Muscle layer of colon (tissue), 2 donors: ENCODE data around the gene ERCC2.

Source experiments
- H3K27ac ChIP-seq: one replicate; pipeline ENCODE4 v1.7.0; 2013; ENCODE audit warnings: low read depth, mild to moderate bottlenecking, low read length, moderate library complexity
- H3K27me3 ChIP-seq, 2 donors: one replicate each; pipeline ENCODE4 v1.7.0; 2013; ENCODE audit warnings: low read length in 2 of 2, mild to moderate bottlenecking in 2 of 2; ENCODE audit not compliant: insufficient read depth in 2 of 2, control insufficient read depth in 1 of 2
- H3K36me3 ChIP-seq: one replicate; pipeline ENCODE4 v1.7.0; 2013; ENCODE audit warnings: mild to moderate bottlenecking, low read length; ENCODE audit not compliant: insufficient read depth
- H3K4me1 ChIP-seq: one replicate; pipeline ENCODE4 v1.7.0; 2013; ENCODE audit warnings: mild to moderate bottlenecking, low read length; ENCODE audit not compliant: insufficient read depth
- H3K4me3 ChIP-seq, 2 donors: one replicate each; pipeline ENCODE4 v1.7.0; 2013; ENCODE audit warnings: low read length in 2 of 2, low read depth in 1 of 2, mild to moderate bottlenecking in 1 of 2, moderate library complexity in 1 of 2
- H3K9ac ChIP-seq: one replicate; pipeline ENCODE4 v1.7.0; 2013; ENCODE audit warnings: low read length
- H3K9me3 ChIP-seq: one replicate; pipeline ENCODE4 v1.7.0; 2013; ENCODE audit warnings: mild to moderate bottlenecking, low read length
- donor health status: abdominal sarcoma.
- donor health status: Adenocarcinoma of cecum.

The ERCC2 gene

DNA sequence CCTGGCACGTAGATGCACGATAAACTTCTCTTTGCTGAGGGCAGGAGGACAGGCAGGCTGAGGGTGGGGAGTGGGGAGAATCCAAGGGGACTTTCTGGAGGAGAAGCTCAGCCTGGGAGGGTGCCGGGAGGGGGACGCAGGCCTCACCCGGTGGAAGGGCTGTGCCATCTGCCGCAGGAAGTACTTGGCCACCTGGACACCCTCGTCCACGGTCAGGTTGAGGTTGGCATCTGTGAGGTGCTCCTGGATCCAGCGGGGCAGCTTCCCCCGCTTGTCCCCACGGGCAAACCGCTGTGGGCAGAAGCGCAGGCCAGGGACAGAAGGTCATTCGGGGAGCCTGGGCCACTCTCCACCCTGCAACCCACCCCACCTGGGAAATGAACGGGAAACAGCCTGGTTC, 18.3 kb downstream of the ERCC2 start:
- Histone ChIP-seq H3K4me1 (no peaks in the 10 kb centered on the region), H3K27ac (no peak overlapping the region), H3K4me3 (no peak overlapping the region), H3K9me3 (no peaks in the 10 kb centered on the region), H3K9ac (no peak overlapping the region), H3K27me3 (peaks cover 0 to 8% of the 10 kb centered on the region in 2 donors), H3K36me3 (no peaks in the 10 kb centered on the region)

DNA sequence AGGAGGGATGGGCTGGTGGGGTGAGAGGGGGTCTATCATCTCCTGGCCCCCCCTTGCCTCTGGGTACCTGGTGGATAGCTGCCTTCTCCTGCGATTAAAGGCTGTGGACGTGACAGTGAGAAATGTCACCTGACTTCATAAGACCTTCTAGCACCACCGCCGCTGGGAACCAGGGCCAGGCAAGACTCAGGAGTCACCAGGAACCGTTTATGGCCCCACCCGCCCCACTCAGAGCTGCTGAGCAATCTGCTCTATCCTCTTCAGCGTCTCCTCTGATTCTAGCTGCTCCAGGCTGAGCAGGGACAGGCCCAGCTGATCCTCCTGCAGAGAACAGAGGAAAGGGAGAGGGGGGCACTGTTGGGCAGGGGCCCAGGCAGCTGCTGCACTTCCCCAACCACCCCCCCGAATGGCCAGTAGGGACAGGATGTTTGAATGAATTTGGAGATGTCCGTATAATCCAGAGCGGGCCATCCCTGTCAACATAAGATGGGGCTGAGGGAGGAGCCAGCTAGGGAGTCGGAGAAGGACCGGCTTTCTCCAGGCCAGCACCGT, 18.9 kb downstream of the ERCC2 start:
- H3K36me3 ChIP-seq = no peaks in the 10 kb centered on the region
- no peak overlapping the region for H3K9ac ChIP-seq
- H3K27ac ChIP-seq = no peak overlapping the region
- peaks cover 4 to 14% of the 10 kb centered on the region in 2 donors for H3K27me3 ChIP-seq
- no peaks in the 10 kb centered on the region for H3K4me1 ChIP-seq
- no peaks in the 10 kb centered on the region for H3K9me3 ChIP-seq
- no peak overlapping the region for H3K4me3 ChIP-seq

DNA sequence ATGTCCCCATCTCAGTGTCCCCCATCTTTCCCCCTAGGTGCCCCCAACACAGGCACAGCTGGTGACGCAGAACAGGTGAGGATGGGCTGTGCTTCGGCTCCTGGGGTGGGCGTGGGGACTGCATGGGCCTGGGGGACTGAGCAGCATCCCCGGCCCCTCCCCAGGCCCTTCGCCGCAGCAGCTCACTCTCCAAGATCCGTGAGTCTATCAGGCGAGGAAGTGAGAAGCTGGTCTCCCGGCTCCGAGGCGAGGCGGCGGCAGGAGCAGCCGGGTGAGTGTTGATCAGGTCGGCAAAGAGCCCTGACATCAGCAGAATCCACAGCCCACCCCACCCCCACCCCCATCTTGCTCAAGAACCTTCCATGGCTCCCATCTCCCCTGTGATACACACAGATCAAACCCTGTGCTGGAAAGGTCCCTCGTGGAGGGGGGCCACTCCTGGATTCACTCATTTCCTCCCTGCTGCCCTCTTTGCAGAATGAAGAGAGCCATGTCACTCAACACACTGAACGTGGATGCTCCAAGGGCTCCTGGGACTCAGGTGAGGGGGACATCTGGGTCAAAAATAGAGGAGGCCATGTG, 19.8 kb downstream of the ERCC2 start:
- H3K4me1 ChIP-seq = no peaks in the 10 kb centered on the region
- H3K9me3 ChIP-seq = no peaks in the 10 kb centered on the region
- H3K27me3 ChIP-seq = peaks cover 4 to 22% of the 10 kb centered on the region in 2 donors
- H3K9ac ChIP-seq = no peak overlapping the region
- no peak overlapping the region for H3K27ac ChIP-seq
- H3K4me3 ChIP-seq = no peak overlapping the region
- H3K36me3 ChIP-seq = no peaks in the 10 kb centered on the region

DNA sequence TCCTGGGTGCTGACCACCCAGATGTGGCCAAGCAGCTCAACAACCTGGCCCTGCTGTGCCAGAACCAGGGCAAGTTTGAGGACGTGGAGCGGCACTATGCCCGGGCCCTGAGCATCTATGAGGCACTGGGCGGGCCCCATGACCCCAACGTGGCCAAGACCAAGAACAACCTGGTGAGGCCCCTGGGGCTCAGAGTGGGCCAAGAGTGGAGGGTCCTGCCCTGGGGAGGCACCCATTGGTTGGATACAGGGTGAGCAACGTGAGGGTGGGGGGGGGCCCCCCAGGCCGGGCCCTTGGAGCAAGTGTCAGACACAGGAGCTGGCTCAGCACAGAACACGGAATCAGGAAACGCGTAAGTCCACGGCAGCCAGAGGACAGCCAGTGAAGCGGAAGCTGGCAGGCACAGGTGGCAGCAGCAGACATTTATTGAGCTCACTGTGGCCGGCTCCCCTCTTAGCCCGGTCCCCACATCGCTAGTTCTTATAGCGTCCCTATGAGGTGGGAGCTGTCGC, 20.9 kb downstream of the ERCC2 start:
- Histone ChIP-seq H3K4me1 (no peaks in the 10 kb centered on the region), H3K27ac (no peak overlapping the region), H3K4me3 (no peak overlapping the region), H3K27me3 (peaks cover 4 to 27% of the 10 kb centered on the region in 2 donors), H3K9me3 (no peaks in the 10 kb centered on the region), H3K36me3 (no peaks in the 10 kb centered on the region), H3K9ac (no peak overlapping the region)

DNA sequence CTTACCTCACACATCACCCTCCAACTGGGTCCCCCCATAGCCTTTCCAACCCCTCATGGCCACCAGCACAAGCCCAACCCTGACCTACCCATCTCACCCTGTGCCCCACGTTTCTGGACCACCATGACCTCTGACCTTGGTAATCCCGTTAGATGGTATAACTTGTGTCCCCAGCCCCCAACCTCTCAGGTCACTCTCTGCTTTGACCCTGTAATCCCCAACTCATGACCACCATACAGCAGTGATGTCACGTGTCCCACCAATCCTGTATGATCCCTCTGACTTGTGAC, 21.3 kb downstream of the ERCC2 start:
- H3K4me1 ChIP-seq = no peaks in the 10 kb centered on the region
- H3K9ac ChIP-seq = no peak overlapping the region
- peaks cover 4 to 27% of the 10 kb centered on the region in 2 donors for H3K27me3 ChIP-seq
- no peaks in the 10 kb centered on the region for H3K9me3 ChIP-seq
- H3K27ac ChIP-seq = no peak overlapping the region
- H3K4me3 ChIP-seq = no peak overlapping the region
- no peaks in the 10 kb centered on the region for H3K36me3 ChIP-seq

DNA sequence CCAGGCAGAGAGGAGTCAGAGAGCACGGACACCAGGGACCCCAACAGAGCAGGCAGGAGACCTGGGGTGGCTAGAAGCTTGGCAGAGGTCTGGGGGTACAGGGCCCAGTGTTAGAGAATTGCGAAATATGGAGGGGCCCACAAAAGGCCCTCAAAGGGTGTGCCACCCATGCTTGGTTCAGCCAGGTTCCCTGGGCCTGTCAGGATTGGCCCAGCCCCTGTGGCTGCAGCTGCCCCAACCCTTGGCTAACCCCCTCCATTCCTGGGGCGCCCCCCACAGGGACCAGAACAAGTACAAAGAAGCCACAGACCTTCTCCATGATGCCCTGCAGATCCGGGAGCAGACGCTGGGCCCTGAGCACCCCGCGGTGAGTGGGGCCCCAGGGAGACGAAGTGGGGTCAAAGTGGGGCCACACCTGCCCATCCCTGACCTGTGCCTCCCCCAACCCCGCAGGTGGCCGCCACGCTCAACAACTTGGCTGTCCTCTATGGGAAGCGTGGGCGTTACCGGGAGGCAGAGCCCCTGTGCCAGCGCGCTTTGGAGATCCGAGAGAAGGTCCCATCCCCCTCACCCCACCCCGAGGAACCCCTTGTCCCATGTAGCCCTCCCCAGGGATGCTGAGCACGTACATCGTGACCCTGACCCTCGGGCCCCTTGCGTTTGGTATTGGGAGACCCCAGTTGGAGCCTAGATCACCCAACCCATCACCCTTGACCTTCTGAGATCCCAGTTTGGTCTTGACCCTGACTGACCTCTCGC, 21.8 kb downstream of the ERCC2 start:
- Histone ChIP-seq H3K27me3 (peaks cover 4 to 27% of the 10 kb centered on the region in 2 donors), H3K9ac (no peak overlapping the region), H3K4me3 (no peak overlapping the region), H3K4me1 (no peaks in the 10 kb centered on the region), H3K27ac (no peak overlapping the region), H3K9me3 (no peaks in the 10 kb centered on the region), H3K36me3 (no peaks in the 10 kb centered on the region)

DNA sequence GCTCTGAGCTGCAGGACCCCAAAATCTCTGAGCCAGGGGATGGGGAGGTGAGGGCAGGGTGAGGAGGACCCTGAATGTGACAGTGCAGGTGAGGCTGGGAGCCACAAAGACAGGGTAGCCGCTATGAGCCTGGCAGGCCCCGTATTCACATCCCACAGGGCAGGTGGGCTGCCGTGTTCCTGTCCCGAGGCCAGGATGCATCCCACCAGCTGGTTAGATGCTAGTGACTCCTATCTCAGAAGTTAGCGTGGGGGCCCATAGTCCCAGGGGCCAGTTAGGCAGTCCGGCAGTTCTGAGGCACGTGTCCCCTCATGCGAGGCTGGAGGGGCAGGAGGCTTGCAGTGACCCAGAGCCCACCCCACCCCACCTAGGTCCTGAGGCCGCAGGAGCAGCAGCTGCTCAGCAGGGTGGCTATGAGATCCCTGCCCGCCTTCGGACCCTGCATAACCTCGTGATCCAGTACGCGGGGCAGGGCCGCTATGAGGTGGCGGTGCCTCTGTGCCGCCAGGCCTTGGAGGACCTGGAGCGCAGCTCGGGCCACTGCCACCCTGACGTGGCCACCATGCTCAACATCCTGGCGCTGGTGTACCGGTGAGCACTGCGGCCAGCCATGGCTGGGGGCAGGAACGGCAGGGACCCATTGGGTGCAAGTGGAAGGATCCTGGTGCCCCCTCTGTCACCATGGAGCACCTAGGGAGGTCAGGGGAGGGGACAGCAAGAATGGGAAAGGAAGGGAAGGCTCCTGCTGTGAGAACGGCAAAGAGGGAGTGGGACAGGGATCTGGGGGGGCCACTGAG, 22.6 kb downstream of the ERCC2 start:
- Histone ChIP-seq H3K27me3 (peaks cover 4 to 27% of the 10 kb centered on the region in 2 donors), H3K4me3 (no peak overlapping the region), H3K27ac (no peak overlapping the region), H3K4me1 (no peaks in the 10 kb centered on the region), H3K36me3 (no peaks in the 10 kb centered on the region), H3K9ac (no peak overlapping the region), H3K9me3 (no peaks in the 10 kb centered on the region)

DNA sequence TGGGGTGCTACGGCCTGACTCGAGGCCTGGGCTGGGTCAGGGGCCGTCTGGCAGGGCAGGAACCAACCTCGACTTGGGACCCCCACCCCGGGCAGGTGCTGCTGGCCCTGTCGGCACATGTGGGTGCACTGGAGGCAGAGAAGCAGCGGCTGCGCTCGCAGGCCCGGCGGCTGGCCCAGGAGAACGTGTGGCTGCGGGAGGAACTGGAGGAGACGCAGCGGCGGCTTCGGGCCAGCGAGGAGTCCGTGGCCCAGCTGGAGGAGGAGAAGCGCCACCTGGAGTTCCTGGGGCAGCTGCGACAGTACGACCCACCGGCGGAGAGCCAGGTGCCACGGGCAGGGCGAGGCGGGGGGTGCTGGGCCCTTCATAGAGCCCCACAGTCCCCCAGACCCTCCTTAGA, 23.9 kb downstream of the ERCC2 start:
- no peak overlapping the region for H3K9ac ChIP-seq
- no peaks in the 10 kb centered on the region for H3K9me3 ChIP-seq
- H3K4me1 ChIP-seq = no peaks in the 10 kb centered on the region
- H3K4me3 ChIP-seq = no peak overlapping the region
- no peak overlapping the region for H3K27ac ChIP-seq
- H3K27me3 ChIP-seq = peaks cover 7 to 27% of the 10 kb centered on the region in 2 donors
- no peaks in the 10 kb centered on the region for H3K36me3 ChIP-seq

DNA sequence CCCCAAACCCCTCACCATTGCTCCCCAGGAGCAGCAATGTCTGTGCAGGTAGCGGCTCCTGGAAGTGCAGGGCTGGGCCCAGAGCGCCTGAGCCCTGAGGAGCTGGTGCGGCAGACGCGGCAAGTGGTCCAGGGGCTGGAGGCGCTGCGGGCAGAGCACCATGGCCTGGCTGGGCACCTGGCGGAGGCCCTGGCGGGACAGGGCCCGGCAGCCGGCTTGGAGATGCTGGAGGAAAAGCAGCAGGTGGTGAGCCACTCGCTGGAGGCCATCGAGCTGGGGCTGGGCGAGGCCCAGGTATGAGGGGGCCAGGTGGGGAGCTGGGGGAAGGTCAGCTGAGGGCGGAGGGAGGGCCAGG, 24.9 kb downstream of the ERCC2 start:
- H3K9ac ChIP-seq = no peak overlapping the region
- no peak overlapping the region for H3K4me3 ChIP-seq
- H3K9me3 ChIP-seq = no peaks in the 10 kb centered on the region
- H3K27ac ChIP-seq = no peak overlapping the region
- H3K27me3 ChIP-seq = peaks cover 15 to 34% of the 10 kb centered on the region in 2 donors
- H3K4me1 ChIP-seq = no peaks in the 10 kb centered on the region
- no peaks in the 10 kb centered on the region for H3K36me3 ChIP-seq

DNA sequence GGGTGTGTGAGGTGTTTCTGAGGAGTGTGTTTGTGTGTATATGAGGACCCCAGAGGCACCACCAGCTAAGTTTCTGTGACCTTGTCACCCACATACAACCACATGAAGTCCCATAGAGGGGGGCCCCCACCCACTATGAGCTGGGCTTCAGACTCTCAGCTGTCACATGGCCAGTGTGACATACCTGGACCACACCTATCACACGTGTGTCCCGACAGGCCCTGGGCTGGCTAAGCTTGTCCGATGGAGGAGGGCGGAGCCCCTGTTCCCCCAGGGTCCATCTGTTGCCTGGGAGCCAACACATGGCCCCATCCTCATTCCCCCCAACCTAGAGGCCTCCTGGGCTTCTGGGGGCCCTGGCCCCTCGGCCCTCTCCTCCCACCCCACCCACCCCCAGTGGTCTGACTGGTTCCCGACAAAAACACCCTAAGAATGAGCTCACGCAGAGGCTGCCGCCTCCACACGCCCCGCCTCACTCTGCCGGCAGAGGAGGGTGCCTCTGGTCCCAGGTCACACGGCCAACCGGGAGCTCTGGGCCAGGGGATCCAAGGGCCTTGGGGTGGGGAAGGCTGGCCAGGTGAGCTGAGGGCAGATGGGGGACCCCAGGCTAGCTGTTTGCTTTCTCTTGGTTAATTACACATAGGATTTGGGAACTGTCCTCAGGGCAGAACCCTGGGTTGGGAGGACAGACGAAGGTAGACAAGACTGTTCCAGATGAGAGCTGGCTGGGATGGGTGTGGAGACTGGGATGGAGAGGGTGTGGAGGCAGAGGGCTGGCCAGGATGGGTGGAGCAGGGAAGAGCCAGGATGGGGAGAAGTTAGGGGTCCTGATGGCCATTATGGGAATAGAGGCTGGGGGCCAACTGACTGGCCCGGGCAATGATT, 25.5 kb downstream of the ERCC2 start:
- Histone ChIP-seq H3K27me3 (peaks cover 20 to 40% of the 10 kb centered on the region in 2 donors), H3K9ac (no peak overlapping the region), H3K36me3 (no peaks in the 10 kb centered on the region), H3K4me1 (no peaks in the 10 kb centered on the region), H3K27ac (no peak overlapping the region), H3K9me3 (no peaks in the 10 kb centered on the region), H3K4me3 (no peak overlapping the region)

DNA sequence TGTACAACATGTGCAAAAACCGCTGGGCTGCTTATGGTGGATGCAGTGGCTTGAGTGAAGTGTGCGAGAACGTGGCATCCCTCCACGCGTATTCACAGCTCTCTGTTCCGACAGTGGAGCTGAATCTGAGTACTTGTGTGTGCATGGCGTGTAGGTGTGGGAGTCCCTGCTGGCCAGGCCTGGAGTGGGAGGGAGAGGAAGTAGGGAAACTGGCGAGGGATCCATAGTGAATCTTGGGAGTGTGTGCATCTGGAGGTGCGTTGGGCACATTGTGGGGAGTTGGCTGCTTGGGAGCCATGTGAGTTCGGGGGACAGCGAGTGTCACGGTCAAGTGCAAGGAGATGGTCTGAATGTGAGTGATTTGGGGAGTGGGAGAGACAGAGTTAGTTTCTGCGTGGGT, 27.5 kb downstream of the ERCC2 start:
- Histone ChIP-seq H3K27me3 (peaks cover 20 to 45% of the 10 kb centered on the region in 2 donors), H3K9me3 (no peaks in the 10 kb centered on the region), H3K36me3 (no peaks in the 10 kb centered on the region), H3K27ac (no peak overlapping the region), H3K4me3 (no peak overlapping the region), H3K9ac (no peak overlapping the region), H3K4me1 (no peaks in the 10 kb centered on the region)
